GM21717 (cell line): Measurements from ENCODE around the gene PCSK5.

Source experiments
- ATAC-seq: cut with Tn5 transposase; IDR thresholded peaks from one replicate; pipeline ENCODE4 v1.9.1; 2021; ENCODE audit warnings: mild to moderate bottlenecking, moderate library complexity; ENCODE audit not compliant: unreplicated experiment

PCSK5 gene

DNA sequence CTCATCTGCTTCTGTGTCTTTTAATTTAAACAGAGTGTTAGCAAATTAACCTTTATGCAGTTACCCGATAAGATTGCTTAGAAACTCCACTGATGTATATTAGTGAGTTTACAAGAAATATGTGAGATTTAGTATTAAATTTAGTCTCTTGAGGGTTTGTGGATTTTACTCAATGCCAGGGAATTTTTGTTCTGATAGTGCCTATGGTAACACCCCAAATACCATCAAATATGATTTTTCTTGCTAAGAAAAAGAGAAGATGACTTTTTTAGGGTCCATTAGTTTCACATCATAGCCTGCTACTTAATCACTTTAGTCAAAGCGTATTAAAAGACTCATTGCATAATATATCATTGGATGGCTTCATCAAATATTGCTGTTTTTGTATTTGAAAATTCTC, 224.9 kb downstream of the PCSK5 start:
- no peak for ATAC-seq

DNA sequence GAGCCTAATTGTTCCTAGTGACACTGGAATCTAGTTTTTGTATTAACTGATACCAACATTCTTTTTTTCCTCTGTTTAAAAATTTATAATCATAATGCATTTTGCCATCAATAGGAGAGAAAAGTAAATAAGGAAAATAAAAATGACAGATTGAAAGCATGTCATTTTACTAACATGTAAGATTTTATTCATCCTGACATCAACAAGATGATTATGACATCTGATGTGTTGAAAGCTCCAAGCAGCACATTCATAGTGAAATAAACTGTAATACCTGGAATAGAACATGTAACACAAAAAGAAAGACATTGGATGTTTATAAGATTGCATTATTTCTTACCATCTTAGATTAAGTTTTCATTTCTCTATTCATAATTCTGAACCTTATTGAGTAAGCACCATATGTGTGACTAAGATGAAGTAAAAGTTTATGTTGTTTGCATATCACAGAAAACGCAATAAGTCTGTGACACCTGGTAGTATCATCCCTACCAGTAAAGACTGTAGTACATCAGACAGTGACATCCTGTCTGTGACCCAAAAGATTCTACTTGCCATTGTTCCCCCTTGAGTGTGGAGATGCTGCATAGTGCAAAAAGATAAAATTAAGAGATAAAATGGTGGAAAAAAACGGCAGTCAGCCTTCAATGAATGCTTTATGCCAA, 225.6 kb downstream of the PCSK5 start:
- ATAC-seq: no peak

DNA sequence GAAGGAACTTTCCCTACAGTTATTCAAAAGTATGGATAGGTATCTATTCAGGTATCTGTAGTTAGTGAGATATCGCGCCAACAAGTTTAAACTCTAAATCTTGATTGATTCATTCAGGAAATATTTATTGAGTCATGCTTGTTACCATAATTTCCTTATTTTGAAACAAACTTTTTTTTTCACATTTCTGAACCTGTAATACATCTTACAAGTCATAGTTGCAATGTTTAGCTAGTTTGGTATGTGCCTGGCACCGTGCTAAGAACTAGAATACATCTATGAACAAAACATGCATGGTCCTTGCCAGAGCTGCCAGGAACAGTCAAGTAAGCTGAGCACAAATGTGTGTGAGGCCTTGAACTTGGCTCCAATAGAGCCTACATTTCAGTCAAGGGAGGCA, 226.4 kb downstream of the PCSK5 start:
- ATAC-seq: no peak

DNA sequence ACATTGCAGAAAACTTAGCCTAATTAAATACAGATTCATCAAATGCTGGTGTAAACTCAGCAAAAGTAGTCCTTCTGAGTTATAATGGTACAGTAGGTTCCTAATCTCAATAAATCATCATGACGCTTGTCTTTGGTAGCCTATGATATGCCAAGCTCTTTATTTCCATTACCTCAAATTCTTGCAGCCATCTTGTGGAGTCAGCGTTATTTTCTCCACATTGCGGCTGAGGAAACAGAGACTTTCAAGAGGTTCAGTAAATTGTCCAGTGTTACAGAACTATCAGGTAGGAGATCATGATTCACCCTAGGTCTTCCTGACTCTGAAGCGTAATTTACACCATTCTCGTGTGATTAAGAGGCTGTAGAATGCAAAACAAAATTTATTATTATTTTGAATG, 237.2 kb downstream of the PCSK5 start:
- ATAC-seq: no peak

DNA sequence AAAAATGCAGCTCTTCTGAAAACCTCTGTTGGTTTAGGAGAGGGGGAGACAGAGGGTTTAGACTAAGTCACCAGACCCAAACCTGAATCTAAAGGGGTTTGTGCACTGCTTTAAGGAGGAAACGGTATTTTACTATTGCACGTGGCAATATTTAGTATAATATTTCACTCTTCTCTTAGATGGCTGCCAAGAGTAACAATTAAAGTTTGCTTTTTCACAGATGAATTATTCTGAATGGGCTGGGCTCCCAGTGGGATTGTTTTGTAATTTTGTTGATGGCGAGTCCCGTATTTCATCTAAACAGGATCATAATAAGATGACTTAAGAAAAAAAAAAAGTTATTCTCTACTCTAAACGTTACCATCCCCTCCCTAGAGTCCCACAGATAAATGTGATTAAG, 245.4 kb downstream of the PCSK5 start:
- ATAC-seq: no peak

DNA sequence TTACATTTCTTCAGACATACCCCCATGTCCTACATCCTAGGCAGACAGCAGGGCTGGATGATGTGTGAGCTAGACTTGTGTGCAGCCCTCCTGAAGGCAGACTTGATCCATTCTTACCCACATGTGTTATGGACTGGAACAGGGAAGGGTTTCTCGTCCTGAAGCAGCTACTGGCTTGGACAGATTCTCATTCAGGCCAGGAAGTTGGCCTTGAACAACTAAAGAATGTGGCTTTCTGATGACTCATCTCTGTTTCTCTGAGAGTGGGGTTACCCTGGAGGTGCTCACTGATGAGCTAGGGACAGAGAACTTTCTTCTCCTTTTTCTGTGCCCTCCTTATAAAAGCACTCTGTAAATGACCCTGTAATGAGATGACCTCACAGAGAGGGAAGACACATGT, 246.5 kb downstream of the PCSK5 start:
- no peak for ATAC-seq

DNA sequence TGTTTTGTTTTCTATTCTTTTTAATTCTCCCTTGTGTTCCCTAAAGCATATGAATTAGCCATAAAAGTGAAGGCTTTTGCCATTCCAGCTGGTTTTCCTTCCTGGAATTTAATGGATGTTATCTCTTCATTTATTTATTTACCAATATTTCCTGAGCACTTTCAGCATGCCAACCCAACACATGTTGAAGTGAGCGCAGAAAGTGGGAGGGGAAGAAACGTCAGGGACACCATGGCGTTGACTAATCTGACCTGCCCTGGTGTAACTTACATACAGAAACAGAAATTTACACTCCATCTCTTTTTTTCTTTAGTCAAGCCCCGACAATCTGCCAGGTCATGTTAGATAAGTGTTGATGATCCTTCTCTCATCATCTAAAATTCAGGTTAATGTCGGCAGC, 247.5 kb downstream of the PCSK5 start:
- ATAC-seq: no peak

DNA sequence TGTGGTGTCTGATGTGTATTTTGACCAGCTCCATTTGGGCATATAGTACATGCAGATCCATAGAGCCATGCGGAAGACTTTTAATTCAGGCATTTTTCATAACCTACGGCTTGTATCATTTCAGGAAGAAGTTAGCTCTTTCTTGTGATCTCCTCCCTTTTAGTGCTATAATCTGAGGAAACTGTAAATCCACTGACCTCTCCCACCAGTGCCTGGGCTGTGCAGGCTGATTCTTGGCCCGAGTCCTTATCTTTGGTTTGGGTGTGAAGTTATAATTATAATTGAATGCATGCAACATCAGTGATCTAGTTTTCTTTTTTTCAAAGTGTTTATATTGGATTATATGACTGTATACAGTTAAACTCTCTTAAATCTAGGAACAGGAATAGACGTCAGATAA, 247.9 kb downstream of the PCSK5 start:
- ATAC-seq: no peak

DNA sequence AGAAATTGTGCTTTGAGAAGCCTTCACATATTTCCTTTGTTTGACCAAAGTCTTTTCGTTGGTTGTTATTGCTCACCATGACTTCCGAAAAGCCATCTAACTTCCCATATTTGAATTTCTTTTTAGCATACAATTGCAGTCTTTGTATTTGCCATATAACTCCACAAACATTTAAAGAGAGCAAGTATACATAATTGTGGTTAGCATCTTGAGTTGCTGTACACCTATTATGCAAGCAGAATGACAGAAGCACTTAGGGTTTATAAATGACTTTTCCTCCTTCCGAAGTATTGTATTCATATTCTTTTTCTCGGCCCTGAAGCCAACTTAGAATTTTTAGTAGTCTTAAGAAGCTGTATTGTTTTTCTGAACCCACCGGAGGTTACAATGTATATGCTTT, 253.4 kb downstream of the PCSK5 start:
- no peak for ATAC-seq

DNA sequence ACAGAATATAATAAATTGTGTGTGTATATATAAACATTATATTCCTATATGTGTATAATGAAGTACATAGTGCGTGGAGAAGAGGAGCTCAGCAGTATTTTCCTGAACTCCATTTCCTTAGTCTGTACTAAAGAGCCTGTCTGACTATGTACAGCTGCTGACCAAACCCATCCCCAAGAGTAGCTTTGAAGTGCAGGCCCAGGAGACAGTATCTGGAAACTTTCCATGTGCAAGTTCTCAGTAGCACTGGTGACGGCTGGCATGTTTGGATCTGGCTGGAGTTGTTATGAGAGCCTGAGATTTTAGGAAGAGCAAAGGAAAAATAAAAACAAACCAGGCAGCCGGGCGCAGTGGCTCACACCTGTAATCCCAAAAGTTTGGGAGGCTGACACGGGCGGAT, 259.5 kb downstream of the PCSK5 start:
- ATAC-seq: no peak

DNA sequence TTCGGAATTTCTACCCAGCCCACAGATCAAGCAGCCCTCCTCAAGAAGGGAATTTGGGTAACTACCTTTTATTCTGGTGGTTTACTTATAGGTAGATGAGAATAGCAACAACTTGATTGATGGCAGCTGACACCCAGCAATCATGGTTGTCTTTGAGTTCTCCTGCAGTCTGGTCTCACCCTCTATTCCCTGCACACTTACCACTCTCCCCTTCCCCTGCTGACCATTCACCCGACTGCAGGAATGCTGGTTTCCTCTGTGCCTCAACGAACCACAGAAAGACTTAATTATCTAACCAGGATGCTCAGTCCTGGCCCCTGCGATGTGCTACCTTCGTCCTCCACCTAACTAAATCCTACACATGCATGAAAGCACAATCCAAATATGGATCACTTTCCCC, 260.8 kb downstream of the PCSK5 start:
- ATAC-seq: no peak

DNA sequence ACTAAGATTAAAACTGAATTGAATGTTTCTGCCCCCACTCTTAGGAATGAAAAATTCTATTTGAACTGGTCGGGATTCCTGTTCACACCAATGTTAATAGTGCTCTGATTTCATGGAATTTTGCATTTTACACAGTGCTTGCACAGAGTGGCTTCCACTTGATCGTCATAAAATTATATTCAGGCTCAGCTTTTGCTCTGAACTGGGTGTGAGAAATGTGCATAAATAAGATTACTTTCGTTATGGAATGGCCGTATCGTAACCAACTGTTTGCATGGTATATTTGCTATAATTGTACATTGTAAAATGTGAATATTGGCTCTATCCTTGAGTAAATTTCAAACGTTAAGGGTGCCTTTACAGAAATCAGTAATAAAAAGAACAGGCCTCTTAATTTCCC, 262.9 kb downstream of the PCSK5 start:
- ATAC-seq: no peak

DNA sequence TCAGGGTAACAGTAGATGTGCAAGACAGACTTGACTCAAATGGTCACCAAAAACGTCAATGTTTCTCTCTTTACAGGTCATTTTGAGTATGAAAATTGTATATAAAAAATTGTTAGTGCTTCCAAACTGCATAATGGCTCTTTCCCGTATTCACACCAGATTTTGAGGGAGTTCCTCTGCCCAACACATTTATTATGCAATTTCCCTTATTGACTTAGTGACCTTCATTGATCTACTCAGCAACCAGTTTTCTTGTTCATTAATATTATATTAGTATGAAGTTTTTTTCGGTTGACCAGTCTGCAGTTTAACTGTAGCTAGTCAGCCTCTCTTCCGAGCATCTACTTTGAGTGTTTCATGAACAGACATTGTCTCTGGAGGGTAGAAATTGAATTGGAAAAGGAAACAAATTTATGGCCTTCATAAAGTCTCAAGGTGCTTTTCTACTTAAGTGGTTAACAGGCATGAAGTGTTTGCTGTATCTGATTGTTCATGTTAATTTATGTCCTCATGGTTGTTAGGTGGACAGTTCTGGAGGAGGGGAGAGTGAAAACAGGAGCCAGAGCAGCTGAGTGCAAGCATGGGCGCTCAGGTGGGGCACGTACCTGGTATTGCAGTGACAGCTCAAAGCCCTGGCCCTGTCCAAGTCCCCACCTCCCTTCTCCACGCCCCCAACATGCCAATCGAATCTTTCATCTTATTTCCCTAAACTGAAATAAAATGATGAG, 263.6 kb downstream of the PCSK5 start:
- ATAC-seq: no peak

DNA sequence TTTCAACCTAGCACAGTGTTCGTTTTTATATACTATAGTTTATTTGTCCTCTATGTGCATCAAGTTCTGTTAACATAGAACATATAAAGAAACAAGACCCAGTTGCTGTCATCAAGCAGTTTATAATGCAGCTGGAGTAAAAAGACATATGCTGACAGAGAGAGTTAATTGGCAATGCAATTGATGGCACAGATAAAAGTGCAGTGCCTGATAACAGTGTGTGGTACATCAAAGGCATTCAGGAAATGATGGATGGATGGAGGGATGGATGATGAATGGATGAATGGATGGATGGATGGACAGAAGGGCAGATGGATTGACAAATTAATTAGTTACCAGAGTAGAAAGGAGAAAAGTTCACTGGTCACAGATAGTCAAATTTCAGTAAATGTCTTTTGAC, 264.9 kb downstream of the PCSK5 start:
- no peak for ATAC-seq

DNA sequence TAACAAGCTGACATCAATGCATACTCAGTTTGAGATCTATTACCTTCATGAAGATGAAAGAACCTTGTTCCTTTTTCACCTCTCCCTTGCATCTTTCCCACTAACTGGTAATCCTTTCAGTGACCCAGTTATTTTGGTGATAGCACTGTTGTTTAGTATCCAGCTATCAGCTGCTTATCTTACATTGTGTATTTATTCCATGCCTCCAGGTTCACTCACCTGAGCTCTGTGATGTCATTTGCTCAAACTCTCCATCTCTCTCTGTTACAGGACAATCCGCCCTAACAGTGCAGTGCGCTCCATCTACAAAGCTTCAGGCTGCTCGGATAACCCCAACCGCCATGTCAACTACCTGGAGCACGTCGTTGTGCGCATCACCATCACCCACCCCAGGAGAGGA, 268.2 kb downstream of the PCSK5 start:
- no peak for ATAC-seq

DNA sequence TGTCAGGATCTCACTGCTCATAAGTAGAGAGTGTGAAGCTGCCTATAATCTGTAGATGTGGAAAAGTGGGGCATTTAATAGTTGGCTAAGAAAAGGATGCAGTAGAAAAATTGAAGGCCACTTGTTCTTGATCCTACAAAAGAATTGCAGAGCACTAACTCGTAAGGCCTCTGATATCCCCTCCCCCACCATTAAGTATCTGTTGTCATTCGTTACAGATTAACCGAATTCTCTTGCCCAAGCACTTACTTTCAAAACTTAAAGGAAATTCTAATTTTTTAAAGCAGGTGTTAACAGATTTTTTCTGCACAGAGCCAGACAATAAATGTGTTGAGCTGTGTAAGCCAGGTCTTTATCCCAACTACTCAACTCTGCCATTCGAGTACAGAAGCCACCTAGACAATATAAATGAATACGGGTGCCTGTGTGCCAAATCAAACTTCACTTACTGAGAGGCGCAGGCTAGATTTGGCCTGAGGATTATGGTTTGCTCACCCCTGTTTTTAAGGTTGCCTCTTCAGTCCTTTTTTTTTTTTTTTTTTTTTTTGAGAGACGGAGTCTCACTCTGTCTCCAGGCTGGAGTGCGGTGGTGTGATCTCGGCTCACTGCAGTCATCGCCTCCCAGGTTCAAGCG, 268.9 kb downstream of the PCSK5 start:
- ATAC-seq: no peak

DNA sequence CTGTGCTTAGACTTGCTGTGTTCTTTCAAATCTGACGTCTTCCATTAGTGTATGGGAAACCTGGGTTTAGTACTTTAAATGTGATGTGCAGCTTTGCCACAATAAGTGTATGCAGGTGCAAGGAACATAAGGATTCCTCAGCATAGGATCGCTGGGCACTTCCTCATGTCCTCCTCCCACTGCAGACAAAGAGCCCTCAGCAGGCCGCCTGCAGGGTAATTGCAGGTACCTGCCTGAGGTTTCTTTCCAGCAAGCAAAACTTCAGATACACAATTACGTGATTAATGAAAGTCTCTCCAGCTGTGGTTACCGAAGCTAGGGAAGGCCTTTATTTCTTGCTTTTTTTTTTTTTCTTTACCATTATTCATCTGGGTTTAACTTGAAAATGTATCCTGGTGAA, 270.6 kb downstream of the PCSK5 start:
- no peak for ATAC-seq

DNA sequence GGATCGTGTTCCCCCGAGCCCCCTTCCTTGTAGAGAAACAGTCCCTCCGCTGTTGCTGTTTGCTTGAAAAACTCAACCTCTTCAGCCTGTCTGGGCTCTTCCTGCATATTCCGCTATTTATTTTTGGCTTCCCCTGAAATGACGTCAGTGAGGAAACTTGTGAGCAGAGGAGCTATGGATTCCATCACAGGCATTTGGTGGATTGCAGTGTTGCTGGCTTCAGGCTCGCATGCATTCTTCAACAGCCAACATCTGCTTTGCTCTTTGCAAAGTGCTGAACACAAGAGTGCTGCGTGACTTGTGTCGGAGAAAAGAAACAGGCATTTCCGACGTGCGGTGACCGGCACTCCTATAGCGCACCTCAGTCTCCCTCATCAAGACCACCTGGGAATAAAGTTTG, 271.1 kb downstream of the PCSK5 start:
- ATAC-seq: no peak

DNA sequence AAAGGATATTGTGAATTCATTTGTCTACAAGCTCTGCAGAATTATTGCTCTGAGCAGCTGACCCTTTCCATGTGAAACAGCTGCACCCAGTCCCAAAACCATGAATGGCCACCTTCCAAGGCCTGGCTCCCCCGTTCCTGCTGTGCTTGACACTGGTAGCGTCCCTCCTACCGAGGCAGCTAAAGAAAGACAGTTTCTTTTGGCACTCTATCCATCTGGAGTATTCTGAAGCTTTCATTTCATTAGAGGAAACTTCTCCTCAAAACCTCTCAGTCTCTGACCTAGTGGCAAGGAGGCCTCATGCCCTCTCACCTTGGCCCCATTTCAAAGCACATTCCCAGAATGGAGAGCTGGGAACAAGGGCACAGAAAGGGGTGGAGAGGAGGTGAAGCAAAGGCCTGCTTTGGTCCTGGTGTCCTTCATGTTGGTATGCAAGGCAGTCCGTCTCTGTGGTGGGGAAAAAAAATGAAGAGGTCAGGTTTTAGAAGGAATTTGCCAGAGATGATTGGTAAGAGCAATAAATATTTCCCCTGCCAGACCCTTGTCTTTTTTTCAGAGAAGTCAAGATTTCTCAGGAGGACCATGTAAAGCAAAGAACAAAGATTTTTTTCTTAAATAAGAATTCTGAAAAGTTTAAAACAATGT, 271.7 kb downstream of the PCSK5 start:
- no peak for ATAC-seq

DNA sequence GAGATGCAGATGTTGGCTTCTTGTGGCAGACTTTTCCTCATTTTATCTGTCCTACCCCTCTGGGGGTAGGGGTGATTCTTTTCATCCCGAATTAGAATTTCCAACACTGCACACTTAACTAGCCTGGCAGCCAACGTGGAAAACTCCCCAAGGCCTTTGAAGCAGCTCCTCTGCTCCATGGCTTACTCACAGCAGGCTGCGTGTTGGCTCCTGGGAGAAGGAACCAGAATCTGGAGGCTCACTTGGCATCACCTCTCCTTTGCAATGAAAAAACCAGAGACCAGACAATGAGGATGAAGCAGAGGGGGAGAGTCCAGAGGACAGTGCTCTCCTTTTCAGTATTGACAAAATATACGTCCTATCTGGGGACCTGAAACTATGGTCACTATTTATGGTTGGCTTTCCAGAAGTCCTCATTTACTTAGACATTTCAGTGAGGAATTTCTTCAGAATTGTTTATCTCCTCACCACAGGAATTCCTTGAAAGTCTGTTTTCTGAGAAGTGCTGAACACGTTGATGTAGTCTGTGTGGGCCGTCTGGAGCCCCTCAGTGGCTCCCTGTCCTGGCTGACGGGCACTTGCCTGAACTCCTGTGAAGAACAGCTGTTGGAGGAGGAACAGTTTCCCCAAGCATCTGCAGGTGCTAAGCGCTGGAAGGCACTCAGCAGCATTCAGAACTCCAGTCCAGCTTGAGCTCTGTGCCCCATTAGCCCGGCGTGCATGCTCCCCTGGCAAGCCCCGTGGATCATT, 272.5 kb downstream of the PCSK5 start:
- no peak for ATAC-seq

DNA sequence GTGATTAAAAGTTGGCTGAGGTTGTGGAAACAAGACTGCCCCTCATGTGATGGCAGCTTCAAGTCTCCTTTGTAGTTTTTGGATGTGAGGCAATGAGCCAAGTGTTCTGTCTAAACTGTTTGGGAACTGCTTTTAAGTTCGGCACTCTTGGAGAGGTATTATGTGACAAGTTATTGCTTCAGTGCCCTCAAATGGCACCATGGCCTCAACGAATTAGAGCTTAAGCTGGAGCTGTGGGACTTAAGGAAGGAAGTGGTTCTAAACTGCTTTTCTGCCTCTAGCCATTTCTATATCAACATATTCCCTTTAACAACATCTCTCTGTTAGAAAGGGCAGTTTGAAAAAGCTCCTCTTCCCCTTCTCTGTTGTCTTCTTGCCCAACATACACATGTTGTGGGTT, 276.1 kb downstream of the PCSK5 start:
- ATAC-seq: no peak
